HG03378 (cell line): ENCODE measurements around the gene TDP1.
"Not testable (repeated sequence)": the region's sequence is repeated elsewhere in the genome, so short reads cannot be mapped to it uniquely, and the experiment has no call there.

Experiments
- ATAC-seq: cut with Tn5 transposase; IDR thresholded peaks from one replicate; pipeline ENCODE4 v1.9.1; 2021; ENCODE audit warnings: mild to moderate bottlenecking, moderate library complexity; ENCODE audit not compliant: unreplicated experiment

The TDP1 gene

GRCh38 chr14:89988787-89989186 is 33.1 kb downstream of the TDP1 start:
- ATAC-seq, result no peak

GRCh38 chr14:89990218-89990617 is 34.5 kb downstream of the TDP1 start:
- ATAC-seq, result no peak

- no peak for ATAC-seq
Observed at GRCh38 chr14:89990623-89991275, 35.0 kb downstream of the TDP1 start.

GRCh38 chr14:89992273-89992672 is 36.5 kb downstream of the TDP1 start:
- ATAC-seq, result no peak

- ATAC-seq, result no peak
Observed at GRCh38 chr14:89996963-89997362, 41.2 kb downstream of the TDP1 start.

- ATAC-seq, result no peak
Observed at GRCh38 chr14:90000935-90001334, 45.2 kb downstream of the TDP1 start.

- ATAC-seq, result no peak
Observed at GRCh38 chr14:90003526-90004307, 48.0 kb downstream of the TDP1 start.

- ATAC-seq, result no peak
Observed at GRCh38 chr14:90005441-90005840, 49.7 kb downstream of the TDP1 start.

- ATAC-seq, result no peak
Observed at GRCh38 chr14:90005939-90006530, 50.3 kb downstream of the TDP1 start.

GRCh38 chr14:90017371-90017770 is 61.6 kb downstream of the TDP1 start:
- no peak for ATAC-seq

GRCh38 chr14:90019824-90020523 is 64.2 kb downstream of the TDP1 start:
- no peak for ATAC-seq

- ATAC-seq, result no peak
Observed at GRCh38 chr14:90023176-90023896, 67.6 kb downstream of the TDP1 start.

GRCh38 chr14:90024910-90025309 is 69.2 kb downstream of the TDP1 start:
- ATAC-seq, result no peak

GRCh38 chr14:90026608-90027007 is 70.9 kb downstream of the TDP1 start:
- not testable (repeated sequence) for ATAC-seq

GRCh38 chr14:90027842-90028241 is 72.1 kb downstream of the TDP1 start:
- no peak for ATAC-seq

- ATAC-seq, result no peak
Observed at GRCh38 chr14:90034156-90034555, 78.4 kb downstream of the TDP1 start.

GRCh38 chr14:90034835-90035525 is 79.3 kb downstream of the TDP1 start:
- ATAC-seq, result no peak

GRCh38 chr14:90039253-90040010 is 83.7 kb downstream of the TDP1 start:
- ATAC-seq, result no peak

- no peak for ATAC-seq
Observed at GRCh38 chr14:90040411-90040810, 84.7 kb downstream of the TDP1 start.
